GM11168 (cell line): ENCODE results near the gene RPL29.

Source experiments
- in situ Hi-C: fragments of 300-500 bp; cut with MboI; formaldehyde crosslinking; loops from one replicate; pipeline ENCODE4 v1.12.0; 2022; ENCODE audit warnings: low sequenced_read_pairs; ENCODE audit not compliant: unreplicated experiment

Gene RPL29

DNA sequence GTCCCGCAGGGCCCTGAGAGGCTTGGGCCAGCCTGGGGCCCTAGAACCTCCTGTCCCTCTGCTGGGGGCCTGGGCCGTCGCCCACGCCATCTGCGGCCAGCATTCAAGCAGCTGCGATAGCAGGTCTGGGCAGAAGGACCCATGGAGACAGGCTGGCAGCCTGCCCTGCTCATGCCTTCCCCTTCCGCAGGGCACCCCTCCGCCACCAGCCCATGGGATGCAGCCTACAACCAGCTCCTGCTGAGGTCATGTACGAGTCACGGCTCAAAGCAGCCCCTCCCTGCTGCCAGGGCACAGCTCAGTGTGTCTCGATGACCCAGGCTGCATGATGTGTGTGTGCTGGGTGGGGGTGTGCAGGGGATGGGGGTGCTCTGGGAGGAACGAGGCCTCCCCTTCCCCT, 32.9 kb upstream of the RPL29 start:
- in situ Hi-C loops = no loop called here

- in situ Hi-C loops = no loop called here
Measured at GRCh38 chr3:52026041-52026440, 30.3 kb upstream of the RPL29 start.

DNA sequence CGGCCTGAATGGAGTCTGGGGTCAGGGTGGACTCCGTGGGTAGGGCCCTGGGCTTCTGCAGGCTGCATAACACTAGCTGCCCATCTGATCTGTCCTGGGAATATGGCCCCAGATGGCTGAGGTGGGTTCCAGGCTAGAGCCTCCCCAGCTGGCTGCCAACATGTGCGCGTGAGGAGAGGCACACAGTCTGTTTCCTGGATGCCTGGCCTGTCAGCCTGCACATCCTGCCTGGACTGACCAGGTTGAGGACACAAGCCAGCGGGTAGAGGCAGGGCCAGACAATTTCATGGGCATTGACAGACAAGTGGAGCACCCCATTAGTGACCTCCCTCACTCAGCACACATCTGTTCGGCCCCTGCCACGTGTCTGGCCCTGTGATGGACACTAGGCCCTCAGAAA, 29.8 kb upstream of the RPL29 start:
- in situ Hi-C loops = no loop called here

DNA sequence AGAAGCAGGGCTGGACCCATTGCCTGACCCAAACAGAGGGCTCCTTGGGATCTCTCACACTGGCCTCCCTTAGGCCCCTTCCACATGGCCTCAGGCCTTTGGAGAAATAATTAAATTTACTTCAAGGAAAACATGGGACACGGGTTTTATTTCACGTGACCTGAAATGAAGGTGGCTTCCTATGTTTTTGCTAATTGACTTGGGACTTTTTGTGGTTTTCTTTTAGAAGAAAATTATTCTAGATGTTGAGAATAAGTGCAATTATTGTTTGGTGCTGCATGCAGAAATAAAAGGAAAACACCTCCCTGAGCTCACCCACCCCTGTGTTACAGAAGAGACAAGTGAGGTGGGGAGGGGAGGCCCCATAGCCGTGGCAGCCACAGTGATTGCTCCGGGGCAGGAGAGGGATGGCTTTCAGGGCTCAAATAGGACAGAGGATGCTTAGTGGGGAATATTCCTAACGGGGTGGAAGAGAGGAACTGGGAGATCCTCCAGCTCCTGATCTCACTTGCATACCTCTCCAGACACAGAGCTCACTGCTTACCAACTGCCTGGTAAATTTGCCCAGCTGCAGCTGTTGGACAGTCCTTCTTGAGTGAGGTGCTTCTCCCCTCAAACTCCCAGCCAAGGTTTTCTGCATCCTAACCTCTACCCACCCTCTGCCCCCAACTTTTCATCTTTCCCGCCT, 29.2 kb upstream of the RPL29 start:
- in situ Hi-C loops = no loop called here

GRCh38 chr3:52023860-52024764, 28.4 kb upstream of the RPL29 start:
- in situ Hi-C loops = no loop called here

GRCh38 chr3:52023101-52023770, 27.5 kb upstream of the RPL29 start:
- in situ Hi-C loops = no loop called here

DNA sequence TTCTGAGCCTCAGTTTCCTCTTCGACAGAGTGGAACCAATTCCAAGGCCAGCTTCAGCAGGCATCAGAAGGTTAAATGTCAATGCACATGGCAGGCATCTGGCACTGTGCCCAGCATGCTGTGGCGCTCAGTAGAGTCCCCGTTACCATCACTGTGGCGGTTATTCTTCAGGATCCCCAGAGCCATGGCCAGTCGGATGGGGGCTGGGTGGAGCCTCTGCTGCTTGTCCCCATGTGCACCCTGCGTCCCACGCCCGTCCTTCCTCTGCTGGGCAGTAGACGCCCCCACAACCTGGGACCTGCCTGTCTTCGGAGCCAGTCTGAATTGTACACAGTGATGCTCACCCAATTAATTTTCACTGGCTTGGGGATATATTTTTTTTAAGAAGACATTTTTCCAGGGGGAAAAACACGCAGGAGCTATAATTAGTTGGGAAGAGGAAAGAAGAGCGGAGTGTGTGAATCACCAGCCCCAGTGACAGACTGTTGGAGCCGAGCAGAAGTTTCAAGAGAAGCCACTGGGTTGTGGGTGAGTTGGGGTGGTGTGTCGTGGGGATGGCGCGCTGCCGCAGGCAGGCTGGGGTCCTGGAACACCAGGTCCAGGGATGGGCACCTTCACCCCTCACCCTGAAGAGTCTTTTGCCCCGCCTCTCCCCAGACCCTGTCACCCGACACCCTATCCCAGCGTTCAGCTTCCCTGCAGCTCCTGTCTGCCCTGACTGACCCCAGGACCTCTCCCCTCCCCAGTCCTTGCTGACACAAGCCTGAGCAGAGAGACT, 26.8 kb upstream of the RPL29 start:
- in situ Hi-C loops = no loop called here

DNA sequence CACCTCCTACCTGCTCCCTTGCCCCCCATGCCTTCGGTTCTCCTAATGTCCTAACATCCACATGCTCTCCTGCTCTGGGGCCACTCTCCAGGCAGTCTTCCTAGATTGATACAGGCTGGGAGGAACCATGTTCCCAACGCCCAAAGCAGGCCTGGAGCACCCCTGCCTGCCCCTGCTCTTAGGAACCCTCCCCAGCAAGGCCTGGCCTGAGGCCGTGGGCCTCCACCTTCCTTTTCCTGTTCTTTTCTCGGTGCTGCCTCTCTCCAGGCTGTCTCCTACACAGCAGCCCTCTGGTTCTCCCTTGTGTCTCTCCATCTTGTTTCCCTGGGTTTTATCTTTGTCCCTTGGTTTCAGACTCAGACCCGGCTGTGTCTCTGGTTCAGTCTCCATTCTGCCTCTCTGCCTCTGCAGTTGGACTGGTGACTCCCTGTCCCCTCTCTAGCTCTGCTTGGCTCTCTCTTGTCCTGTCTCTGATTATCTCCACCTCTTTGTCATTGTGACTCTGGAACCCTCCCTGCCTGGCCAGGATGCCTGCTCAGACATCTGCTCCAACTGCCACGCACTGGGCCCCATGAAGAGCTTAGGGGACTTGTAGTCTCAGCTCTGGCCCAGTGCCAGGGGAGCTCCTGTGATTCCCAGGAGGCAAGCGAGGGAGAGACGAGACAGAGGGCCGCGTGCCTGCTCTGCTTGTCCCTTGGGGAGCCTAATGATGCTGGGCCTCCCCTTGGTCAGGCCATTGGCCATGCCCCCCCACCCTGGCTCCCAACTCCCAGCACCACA, 26.0 kb upstream of the RPL29 start:
- in situ Hi-C loops = no loop called here

GRCh38 chr3:52020796-52021195, 25.1 kb upstream of the RPL29 start:
- in situ Hi-C loops = no loop called here

DNA sequence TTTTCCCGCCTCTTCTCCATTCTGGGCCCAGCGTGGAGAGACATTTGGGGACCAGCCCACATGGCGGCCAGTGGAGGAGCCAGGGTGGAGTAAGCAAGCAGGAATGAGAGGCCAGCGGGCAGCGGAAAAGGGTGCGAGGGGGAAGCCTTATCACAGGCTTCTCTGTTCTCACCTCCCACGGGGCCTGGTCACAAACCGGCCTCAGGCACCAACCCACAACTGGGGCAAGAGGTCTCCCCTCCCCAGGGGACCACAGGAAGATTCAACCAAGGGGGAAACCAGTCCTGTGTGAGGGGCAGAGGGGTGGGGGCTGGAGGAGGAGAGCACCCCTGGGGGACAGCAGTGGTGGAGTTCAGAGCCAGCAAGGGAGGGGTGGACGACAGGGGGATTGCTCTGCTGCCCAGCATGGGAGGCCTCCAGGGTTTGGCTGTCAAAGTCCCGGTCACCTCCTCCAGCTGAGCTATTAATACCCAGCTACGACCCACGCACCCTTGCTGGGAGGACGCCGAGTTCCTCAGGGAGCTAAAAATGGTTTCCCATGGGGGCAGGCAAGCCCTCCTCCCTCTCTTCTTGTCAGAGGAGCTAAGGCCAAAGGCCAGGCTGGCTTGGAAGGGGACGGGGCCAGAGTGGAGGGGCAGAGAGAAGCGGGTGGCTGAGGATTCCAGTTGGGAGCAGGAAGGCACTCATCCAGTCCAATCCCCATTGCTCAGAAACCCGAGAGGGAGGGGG, 23.8 kb upstream of the RPL29 start:
- in situ Hi-C loops = no loop called here

- in situ Hi-C loops = no loop called here
Measured at GRCh38 chr3:52018319-52019000, 22.8 kb upstream of the RPL29 start.

DNA sequence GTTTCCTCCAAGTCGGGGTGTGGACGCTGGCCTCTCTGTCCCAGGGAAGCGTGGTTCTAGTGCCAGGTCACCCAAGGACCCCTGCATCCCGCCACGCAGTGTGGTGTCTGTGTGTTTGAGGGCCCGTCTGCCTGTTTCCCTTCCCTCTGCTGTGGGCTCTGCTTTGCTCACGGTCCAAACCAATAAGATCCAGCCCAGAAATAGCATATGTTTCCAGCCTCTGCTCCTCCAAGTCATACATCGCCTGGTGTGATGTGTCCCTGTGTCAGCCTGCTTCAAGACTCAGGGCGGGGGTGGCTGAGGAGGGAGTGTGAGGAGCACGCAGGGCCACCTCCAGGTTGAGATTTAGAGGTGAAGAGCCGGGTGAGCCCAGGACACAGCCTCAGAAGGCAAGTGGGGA, 21.9 kb upstream of the RPL29 start:
- in situ Hi-C loops = no loop called here

GRCh38 chr3:52015438-52016228, 19.9 kb upstream of the RPL29 start:
- in situ Hi-C loops = no loop called here

DNA sequence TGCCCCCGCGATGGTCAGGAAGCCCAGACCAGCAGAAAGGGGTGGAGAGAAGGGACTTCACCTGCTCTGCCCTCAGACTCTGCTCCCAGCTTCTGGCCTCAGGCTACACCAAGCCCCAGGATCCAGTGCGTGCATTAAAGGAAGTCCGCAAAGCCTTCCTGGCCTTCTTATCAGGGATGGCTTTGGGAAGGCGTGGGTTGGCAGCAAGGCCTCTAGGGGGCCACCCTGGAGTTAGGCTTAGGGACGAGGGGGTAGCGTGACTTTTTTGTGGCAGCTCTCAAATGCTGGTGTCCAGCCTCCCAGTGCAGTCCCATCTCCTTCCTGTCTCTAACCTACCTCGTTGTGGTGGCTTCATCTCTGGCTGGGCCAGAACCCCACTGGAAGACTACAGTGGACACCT, 18.9 kb upstream of the RPL29 start:
- in situ Hi-C loops = no loop called here

DNA sequence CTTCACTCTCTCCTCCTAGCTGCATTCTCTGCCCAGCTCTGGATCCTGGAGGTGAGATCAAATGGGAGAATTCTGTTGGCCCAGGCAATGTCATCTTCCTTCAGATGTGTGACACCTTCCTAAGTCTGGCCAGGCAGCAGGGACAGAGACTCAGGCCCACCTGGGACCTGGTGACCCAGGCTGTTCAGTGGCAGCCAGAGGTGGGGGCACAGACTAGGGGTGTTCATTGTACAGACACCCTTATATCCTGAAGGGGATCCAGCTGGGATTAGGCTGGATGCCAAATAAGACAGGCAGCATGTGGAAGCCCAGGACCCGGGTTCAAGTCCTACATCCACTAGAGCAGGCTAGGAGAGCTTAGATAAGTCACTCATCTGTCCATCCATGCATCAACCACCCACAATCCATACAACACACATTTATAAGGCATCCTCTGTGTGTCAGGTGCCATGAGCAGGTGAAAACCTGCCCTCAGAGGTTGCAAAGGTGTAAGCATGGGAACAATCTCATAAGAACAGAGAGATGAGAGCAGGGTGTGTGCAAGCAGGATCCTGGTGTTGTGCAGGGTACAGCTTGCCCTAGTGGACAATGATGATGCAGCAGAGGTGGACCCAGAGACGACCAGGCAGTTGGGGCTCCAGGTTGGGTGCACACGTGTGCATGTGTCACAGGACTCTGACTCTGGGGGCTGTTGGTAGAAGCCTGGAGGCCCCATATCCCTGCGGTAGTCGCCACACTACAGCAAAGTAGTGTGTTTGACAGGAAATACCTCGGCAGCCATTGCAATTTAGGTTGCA, 18.3 kb upstream of the RPL29 start:
- in situ Hi-C loops = no loop called here

DNA sequence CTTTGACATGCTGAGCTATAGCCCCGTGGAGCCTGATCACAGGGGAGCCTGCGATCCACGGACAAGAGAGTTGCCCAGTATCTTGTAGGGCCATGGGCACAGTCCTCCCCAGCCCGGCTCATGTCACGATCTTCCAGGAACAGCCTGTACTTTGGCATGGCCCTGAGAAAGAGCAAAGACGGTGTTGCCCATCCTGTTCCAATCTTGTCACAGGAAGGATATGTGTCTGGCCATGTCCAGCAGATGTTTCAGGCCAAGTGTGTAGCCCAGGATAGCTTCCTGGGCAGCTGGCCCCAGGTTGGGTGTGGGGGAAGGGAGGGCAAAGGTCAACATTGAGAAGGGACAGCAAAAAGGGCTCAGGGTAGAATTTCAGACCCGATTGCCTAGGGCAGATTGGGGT, 17.0 kb upstream of the RPL29 start:
- in situ Hi-C loops = no loop called here

- in situ Hi-C loops = no loop called here
Measured at GRCh38 chr3:52010431-52010830, 14.7 kb upstream of the RPL29 start.
